Skeletal muscle tissue (tissue), 4 donors: Measurements from ENCODE around the gene SRRM3. TPM values are rescaled to one million over a fixed set of nuclear protein-coding genes. Genes with fewer than 3 reads are reported as not detected.
"Not testable (repeated sequence)": the region's sequence is repeated elsewhere in the genome, so short reads cannot be mapped to it uniquely, and the experiment has no call there.

Experiments
- H3K27ac ChIP-seq: one replicate; pipeline ENCODE4 v1.7.0; 2013; ENCODE audit warnings: mild to moderate bottlenecking, low read depth, low read length, inconsistent platforms
- H3K27me3 ChIP-seq, 3 donors: one replicate each; pipeline ENCODE4 v1.7.0; 2013; ENCODE audit warnings: low read length in 3 of 3; ENCODE audit not compliant: control insufficient read depth in 3 of 3, insufficient read depth in 3 of 3
- H3K36me3 ChIP-seq, 3 donors: one replicate each; pipeline ENCODE4 v1.7.0; 2013; ENCODE audit warnings: low read length in 3 of 3; ENCODE audit not compliant: control insufficient read depth in 3 of 3, insufficient read depth in 3 of 3
- H3K4me1 ChIP-seq, 3 donors: one replicate each; pipeline ENCODE4 v1.7.0; 2013; ENCODE audit warnings: low read length in 3 of 3, mild to moderate bottlenecking in 3 of 3; ENCODE audit not compliant: control insufficient read depth in 3 of 3, insufficient read depth in 3 of 3
- H3K4me3 ChIP-seq, 3 donors: one replicate each; pipeline ENCODE4 v1.7.0; 2013; ENCODE audit warnings: low read length in 3 of 3
- H3K9ac ChIP-seq, 3 donors: one replicate each; pipeline ENCODE4 v1.7.0; 2013; ENCODE audit warnings: low read length in 3 of 3, mild to moderate bottlenecking in 3 of 3, moderate library complexity in 2 of 3, low read depth in 1 of 3
- H3K9me3 ChIP-seq, 3 donors: one replicate each; pipeline ENCODE4 v1.7.0; 2013; ENCODE audit warnings: low read length in 3 of 3; ENCODE audit not compliant: control insufficient read depth in 3 of 3
- total RNA-seq: library from RNA; depleted of rRNA; stranded (reverse); fragments of >200 nt; gene quantifications from one replicate; pipeline ENCODE4 v1.2.3, GENCODE V29; 2014
- donor health status: Osteomylitis.

SRRM3 gene
- total RNA-seq, 1 donor from 2014 or later, result not detected

GRCh38 chr7:76333511-76334101 is 131.9 kb downstream of the SRRM3 start:
- Histone ChIP-seq H3K27me3 (no peaks in the 10 kb centered on the region), H3K4me3 (peak overlapping the region; percentile 38 to 58 (median 38)), H3K36me3 (peaks cover 13 to 17% (median 15%) of the 10 kb centered on the region in 3 donors), H3K4me1 (peaks cover 60 to 78% (median 63%) of the 10 kb centered on the region in 3 donors), H3K9ac (peak overlapping the region; percentile 34 to 73 (median 57)), H3K9me3 (no peaks in the 10 kb centered on the region), H3K27ac (peak overlapping the region; percentile 92)

- Histone ChIP-seq H3K27me3 (no peaks in the 10 kb centered on the region), H3K9ac (peak overlapping the region in 2 of 3 donors; percentile 34 to 73), H3K36me3 (peaks cover 6 to 10% (median 9%) of the 10 kb centered on the region in 3 donors), H3K4me3 (no peak overlapping the region), H3K4me1 (peaks cover 64 to 82% (median 65%) of the 10 kb centered on the region in 3 donors), H3K9me3 (no peaks in the 10 kb centered on the region), H3K27ac (peak overlapping the region; percentile 92)
These were observed 132.7 kb downstream of the SRRM3 start for GRCh38 chr7:76334320-76334967.

GRCh38 chr7:76335417-76335816 is 133.7 kb downstream of the SRRM3 start:
- H3K27ac ChIP-seq, result peak overlapping the region; percentile 52
- peak overlapping the region in 1 of 3 donors; percentile 35 for H3K9ac ChIP-seq
- not testable (repeated sequence) for H3K36me3 ChIP-seq, H3K9me3 ChIP-seq, H3K4me3 ChIP-seq, H3K27me3 ChIP-seq
- peaks cover 60 to 76% (median 62%) of the 10 kb centered on the region in 3 donors for H3K4me1 ChIP-seq

GRCh38 chr7:76336094-76336493 is 134.4 kb downstream of the SRRM3 start:
- Histone ChIP-seq H3K27me3 (no peaks in the 10 kb centered on the region), H3K9me3 (no peaks in the 10 kb centered on the region), H3K9ac (no peak overlapping the region), H3K36me3 (peaks cover 0 to 3% (median 0%) of the 10 kb centered on the region in 3 donors), H3K27ac (peak overlapping the region; percentile 52), H3K4me3 (no peak overlapping the region), H3K4me1 (peaks cover 59 to 75% (median 62%) of the 10 kb centered on the region in 3 donors)

Other genes with a start within 250 kb of the SRRM3 start
- 35.5 TPM for gene TMEM120A, start 207.3 kb upstream of the SRRM3 start, total RNA-seq
- 31.8 TPM for gene STYXL1, start 153.9 kb upstream of the SRRM3 start, total RNA-seq
- gene MDH2, start 153.8 kb upstream of the SRRM3 start, total RNA-seq, result 44.4 TPM
- gene HSPB1, start 100.8 kb downstream of the SRRM3 start, total RNA-seq, result 80.4 TPM
- gene YWHAG, start 157.1 kb downstream of the SRRM3 start, total RNA-seq, result 86.1 TPM
- gene SSC4D, start 207.8 kb downstream of the SRRM3 start, total RNA-seq, result 1.0 TPM
- not detected for gene ZP3, start 223.1 kb downstream of the SRRM3 start, total RNA-seq